Amniotic epithelial cell (primary cell): Measurements from ENCODE around the gene PLXNA4.

ENCODE experiments used
- DNase-seq: peaks from one replicate; pipeline ENCODE4 v3.0.0-alpha.2; 2010; ENCODE audit warnings: low read depth

Gene PLXNA4

GRCh38 chr7:132471515-132471914 lies 104.8 kb downstream of the PLXNA4 start:
- no peak for DNase-seq

- no peak for DNase-seq
These were observed 106.6 kb downstream of the PLXNA4 start for GRCh38 chr7:132469681-132470080.

DNA sequence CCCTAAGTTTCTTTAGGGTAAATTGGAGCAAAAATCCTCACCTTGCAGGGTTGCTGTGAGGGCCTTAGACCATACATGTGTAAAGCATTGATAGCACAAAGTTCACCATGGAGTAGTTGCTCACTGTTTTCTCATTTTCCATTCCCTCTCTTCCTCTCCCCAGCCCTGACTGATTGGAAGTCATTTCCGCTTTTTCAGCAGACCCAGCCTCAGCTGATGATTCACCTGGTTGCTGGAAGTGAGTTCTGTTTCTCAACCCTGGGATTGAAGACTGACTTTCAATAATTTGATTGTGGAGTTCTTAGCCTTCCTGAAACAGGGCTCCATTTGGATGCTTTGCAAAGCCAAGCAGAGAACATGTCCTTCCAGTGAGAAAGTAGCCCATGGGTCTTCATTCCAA lies 107.0 kb downstream of the PLXNA4 start:
- no peak for DNase-seq

DNA sequence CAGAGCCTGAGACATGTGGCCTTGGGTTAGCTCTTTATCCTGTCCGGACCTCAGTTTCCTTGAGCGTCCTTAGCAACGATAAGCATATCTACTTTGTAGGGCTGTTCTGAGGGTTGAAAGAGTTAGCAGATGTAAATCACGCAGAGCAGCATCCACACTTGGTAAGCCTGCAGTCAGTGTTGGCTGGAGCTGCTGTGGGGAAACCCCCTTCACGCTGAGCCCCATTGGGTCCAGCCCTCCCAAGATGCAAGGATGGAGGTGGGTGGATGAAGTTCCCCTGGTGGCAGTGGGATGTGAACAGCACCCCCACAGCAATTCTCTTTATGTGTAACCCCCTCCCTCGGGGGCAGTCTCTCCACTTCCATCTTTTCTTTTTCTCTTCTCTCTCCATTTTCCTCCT lies 109.9 kb downstream of the PLXNA4 start:
- no peak for DNase-seq

GRCh38 chr7:132465516-132465915 lies 110.8 kb downstream of the PLXNA4 start:
- no peak for DNase-seq

DNA sequence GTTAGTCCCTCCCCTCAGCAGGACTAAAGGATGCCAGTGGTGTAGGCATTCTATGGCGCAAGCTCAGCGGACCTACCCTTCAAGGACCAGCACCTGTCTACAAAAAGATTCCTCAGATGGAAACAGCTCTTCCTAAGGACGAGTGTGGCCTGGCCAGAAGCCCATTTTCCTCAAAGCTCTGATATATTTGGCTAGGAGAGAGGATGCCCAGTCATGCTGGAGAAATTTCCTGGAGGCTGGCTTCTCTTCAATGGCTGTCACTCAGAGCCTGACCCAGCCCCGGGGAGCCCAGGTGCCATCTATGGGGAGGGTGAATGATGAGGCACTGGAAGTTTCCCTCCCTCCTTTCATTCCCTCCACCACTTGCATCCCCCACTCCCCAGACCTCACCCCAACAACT lies 111.5 kb downstream of the PLXNA4 start:
- DNase-seq = no peak

DNA sequence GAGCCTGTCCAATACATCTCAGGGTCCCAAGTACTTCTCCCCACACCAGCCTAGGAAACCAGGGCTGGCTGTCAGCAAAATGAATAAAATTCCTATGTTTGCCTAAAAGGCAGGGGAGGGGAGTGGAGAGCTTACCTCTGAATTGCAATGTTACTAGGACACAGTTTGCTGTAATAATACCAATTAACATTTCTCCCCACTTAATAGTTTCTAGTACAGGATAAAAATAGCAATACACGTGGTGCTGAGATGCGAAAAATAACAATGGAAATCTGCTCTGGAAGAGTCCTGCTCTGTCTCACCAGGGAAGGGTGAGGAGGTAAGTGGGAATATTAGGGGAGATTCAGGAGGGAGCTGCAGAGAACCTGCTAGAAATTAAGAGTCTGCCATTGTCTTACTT lies 112.3 kb downstream of the PLXNA4 start:
- no peak for DNase-seq

GRCh38 chr7:132462478-132462877 lies 113.8 kb downstream of the PLXNA4 start:
- DNase-seq = no peak

DNA sequence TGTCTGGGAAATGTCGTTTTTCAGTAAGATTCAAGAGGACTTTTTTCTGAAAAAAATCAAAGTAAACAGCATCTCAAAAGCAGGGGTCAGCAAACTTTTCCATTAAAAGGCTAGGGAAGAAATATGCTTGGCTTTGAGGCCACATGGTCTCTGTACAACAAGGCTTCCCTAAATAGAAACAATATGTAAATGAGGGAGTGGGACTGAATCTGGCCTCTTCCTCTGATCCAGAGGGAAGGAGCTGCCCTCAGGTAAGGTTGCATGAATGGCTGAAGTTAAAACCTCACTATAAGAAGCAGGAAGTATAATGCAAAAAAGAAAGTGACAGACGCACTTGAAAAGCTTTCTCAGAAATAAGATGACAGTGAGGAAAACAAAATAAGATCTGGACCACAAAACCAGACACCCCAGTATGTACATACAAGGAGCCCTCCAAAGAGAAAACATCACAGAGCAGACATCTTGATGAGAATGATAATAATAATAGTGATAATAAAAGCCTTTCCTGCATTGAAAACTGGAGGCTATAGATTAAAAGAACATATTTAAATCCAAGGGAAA lies 115.2 kb downstream of the PLXNA4 start:
- no peak for DNase-seq

GRCh38 chr7:132458729-132459128 lies 117.5 kb downstream of the PLXNA4 start:
- no peak for DNase-seq

- no peak for DNase-seq
These were observed 118.6 kb downstream of the PLXNA4 start for GRCh38 chr7:132457658-132458057.

GRCh38 chr7:132456418-132456817 lies 119.9 kb downstream of the PLXNA4 start:
- no peak for DNase-seq

DNA sequence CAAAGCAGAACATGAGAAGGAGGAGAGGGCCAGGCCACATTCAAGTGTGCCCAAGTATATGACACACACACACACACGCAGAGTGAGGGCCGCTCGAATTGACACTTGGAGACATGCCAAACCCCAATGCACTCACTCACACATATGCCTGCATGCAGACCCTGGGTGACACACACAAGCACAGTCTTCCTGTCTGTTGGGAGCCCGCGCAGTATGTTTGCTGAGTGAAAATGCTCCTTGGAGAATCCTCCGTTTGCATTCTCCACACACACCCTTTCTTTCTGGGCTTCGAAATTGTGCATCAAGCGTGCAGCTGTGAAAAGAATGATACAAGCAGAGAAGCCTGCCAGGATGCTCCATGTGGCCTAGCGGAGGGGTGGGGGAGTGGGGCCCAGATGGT lies 120.9 kb downstream of the PLXNA4 start:
- no peak for DNase-seq

DNA sequence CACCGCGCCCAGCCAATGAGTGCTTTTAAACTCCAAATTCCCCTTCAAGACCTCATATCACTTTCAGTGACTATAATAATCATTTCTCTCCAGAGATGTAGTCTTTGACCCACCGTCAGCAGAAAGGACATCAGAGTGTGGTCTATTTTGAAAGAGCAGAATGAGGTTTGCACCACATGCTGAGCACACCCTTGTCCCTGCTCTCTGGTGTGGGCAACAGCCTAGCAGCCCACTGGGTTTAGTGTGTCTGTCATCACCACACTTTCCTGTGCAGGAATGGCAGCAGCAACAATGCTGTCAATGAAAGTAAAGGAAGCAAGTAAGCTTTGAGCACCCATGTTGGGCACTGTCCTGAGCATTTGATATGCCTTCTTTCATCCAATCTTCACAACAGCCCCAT lies 122.4 kb downstream of the PLXNA4 start:
- DNase-seq = no peak

DNA sequence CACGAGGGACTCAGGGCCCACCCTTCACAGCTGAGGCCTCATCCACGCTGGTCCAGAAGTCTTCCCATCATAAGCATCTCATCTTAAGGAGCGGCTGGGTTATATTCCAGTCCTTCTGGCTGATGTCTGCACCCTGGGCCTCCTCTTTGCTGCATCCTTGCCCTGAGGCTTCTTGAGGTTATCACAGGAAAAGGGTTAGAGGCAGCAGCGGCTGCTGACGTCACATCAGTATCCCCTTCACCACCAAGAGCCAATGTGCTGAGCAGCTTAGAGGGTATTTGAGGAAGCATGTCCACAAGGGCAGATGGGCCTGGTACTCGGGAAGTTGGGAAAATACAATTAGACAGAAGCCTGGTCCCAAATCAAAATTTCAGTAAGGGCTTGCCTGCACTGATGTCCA lies 125.1 kb downstream of the PLXNA4 start:
- no peak for DNase-seq

DNA sequence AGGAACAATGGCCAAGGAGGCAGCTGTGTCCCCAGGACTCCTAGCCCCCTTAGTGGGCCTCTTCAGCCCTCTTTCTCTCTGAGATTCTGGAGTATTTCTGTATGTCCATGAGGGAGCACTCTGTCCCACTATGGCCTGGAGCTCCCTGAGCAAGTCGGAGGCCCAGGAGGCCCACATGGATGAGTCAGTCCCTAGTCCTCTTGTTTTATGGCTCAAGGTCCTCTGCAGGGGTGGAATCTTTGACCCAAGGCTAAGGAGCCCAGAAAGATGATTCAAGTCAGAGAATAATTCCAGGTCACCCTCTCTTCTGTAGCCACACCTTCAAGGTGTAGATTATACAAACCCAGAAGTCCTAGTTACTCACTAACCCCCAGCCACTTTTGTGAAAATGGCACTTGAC lies 125.6 kb downstream of the PLXNA4 start:
- no peak for DNase-seq

DNA sequence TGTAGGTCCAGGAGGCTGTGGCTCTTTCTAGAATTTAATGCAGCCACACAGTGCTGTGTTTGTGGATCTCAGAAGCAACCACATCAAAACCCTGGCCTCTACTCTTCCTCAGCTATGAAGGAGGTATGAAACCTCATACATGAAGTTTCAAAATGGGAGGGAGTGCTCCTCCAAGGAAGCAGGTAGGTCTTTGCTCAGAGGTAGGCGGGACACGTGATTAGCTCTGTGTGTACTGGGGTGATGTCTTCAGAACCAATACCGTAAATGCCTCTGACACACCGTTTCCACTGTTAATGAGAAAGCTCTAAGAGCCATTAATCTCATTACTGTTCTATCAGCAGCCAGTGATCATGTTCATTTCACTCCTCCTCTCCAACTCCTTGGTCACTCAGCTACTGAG lies 126.1 kb downstream of the PLXNA4 start:
- no peak for DNase-seq

- DNase-seq = no peak
These were observed 129.5 kb downstream of the PLXNA4 start for GRCh38 chr7:132446666-132447278.

DNA sequence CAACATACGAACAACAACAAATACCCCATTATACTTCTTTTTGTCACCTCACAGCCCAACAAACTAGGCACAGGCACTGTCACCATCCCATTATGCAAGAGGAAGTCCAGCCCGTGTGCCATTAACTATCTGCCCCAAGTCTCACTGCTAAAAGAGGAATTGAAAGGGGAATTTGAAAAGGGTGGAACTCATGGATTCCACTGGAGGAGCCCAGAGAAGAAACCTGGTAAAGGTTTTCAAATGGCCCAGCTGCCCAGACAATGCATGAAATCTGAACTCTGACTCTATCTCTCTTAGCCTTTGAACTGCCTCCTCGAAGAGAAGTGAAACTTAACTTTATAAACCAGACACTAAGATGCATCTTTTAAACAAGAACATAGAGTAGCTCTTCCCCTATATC lies 130.0 kb downstream of the PLXNA4 start:
- no peak for DNase-seq

- no peak for DNase-seq
These were observed 132.3 kb downstream of the PLXNA4 start for GRCh38 chr7:132443761-132444520.

DNA sequence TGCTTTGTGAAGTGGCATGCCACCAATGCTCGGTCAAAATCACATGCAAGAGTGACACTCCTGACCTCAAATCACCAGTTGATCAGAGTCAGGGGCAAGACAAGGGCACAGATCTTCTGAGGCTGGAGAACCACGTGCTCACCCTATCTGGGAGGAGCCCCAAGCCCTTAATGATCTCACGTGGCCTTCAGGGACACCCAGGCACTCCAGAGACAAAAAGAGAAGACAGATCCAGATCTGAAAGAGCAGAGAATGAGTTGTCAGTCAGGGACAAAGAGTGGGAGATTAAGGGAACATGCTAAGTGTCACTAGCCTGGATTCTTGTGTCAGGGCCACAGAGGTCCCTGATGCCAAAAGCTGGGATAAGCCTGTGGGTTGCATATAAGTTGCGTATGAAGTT lies 134.3 kb downstream of the PLXNA4 start:
- no peak for DNase-seq

- DNase-seq = no peak
These were observed 136.1 kb downstream of the PLXNA4 start for GRCh38 chr7:132440151-132440550.

DNA sequence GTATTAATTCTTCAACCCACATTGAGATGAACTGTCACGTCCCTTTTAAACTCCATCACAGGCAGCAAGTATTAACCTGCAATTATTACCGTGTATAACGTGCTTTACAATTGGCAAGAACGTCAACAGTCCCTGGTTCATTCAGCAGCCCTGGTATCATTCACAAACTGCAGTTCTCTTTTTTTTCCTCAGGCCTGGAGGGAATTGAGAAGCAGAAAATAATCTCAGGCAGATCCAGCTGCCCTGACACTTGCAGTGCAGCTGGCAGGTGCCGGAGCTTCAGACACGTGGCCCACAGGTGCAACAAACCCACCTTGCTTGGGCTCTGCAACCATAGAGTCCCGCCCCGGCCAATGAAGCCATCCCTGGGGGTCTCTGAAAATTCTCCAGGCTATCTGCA lies 137.3 kb downstream of the PLXNA4 start:
- no peak for DNase-seq

DNA sequence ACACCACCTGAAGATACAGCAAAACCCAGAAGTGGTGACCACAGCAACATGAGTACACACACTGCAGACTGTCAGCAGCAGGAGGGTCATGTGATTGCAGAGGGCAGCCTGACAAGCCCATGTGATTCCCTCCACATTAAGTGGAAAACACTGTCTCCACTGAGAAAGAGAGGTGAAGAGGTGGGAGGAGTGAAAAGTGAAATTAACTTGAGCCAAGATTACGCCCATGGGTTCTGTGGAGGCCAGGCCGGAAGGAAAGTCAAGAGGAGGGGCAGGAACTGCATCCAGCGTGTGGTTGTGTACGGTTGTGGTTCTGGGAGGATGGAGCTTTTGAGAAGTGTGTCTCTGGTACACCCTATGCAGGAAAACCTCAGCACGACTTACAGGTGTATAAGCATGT lies 138.5 kb downstream of the PLXNA4 start:
- no peak for DNase-seq
